PC-3 (cell line): ENCODE measurements around the gene GNRH2. TPM values are rescaled to one million over a fixed set of nuclear protein-coding genes. Genes with fewer than 3 reads are reported as not detected.
"Not testable (repeated sequence)": the region's sequence is repeated elsewhere in the genome, so short reads cannot be mapped to it uniquely, and the experiment has no call there.

Experiments used
- ATAC-seq: fragments of 200-7000 bp; cut with Tn5 transposase; 2 replicates; pipeline ENCODE4 v1.9.1; 2020; ENCODE audit warnings: mild to moderate bottlenecking, moderate library complexity
- BruUV-seq: library from RNA; stranded (reverse); fragments of 400-500 nt; replicated peaks from 2 replicates; lab custom pipeline; 2021; lab: Mats Ljungman, UMichigan
- CTCF ChIA-PET: fragments of 300-600 bp; sonication (Branson Sonifier 250); formaldehyde crosslinking; loops from one replicate; lab custom pipeline; 2022; ENCODE audit warnings: antibody characterized with exemption; lab: Charles Lee
- POLR2A ChIA-PET: fragments of 300-600 bp; sonication (Branson Sonifier 250); formaldehyde crosslinking; loops from one replicate; lab custom pipeline; 2022; ENCODE audit warnings: antibody characterized with exemption; ENCODE audit not compliant: unreplicated experiment; lab: Charles Lee
- DNase-seq: peaks from one replicate; pipeline ENCODE4 v3.0.0-alpha.2; 2015
- H2AFZ ChIP-seq: fragments of 300-600 bp; sonication (generic); 2 replicates; pipeline ENCODE4 v1.6.0; 2016; ENCODE audit warnings: antibody characterized with exemption, low read length
- H3F3A ChIP-seq: fragments of 300-600 bp; sonication (generic); one replicate; pipeline ENCODE4 v1.6.0; 2017; ENCODE audit warnings: antibody characterized with exemption, low read length, control low read depth, mild to moderate bottlenecking; ENCODE audit not compliant: unreplicated experiment
- H3K27ac ChIP-seq: fragments of 300-600 bp; sonication (generic); 2 replicates; pipeline ENCODE4 v1.5.1; 2016; ENCODE audit warnings: mild to moderate bottlenecking, low read length
- H3K27me3 ChIP-seq: fragments of 300-600 bp; sonication (generic); 2 replicates; pipeline ENCODE4 v1.6.1; 2016; ENCODE audit warnings: low read length, mixed read lengths
- H3K36me3 ChIP-seq: fragments of 300-600 bp; sonication (generic); 2 replicates; pipeline ENCODE4 v1.6.1; 2016; ENCODE audit warnings: low read depth, mixed run types, low read length, mixed read lengths
- H3K4me1 ChIP-seq: fragments of 300-600 bp; sonication (generic); 2 replicates; pipeline ENCODE4 v1.5.1; 2016; ENCODE audit warnings: low read length; ENCODE audit not compliant: insufficient read depth
- H3K4me2 ChIP-seq: fragments of 300-600 bp; sonication (generic); 2 replicates; pipeline ENCODE4 v1.6.0; 2016; ENCODE audit warnings: low read length
- H3K4me3 ChIP-seq: fragments of 300-600 bp; sonication (generic); 2 replicates; pipeline ENCODE4 v1.5.1; 2016; ENCODE audit warnings: mild to moderate bottlenecking, low read length, mixed read lengths
- H3K79me2 ChIP-seq: fragments of 300-600 bp; sonication (generic); 2 replicates; pipeline ENCODE4 v1.6.1; 2017; ENCODE audit warnings: low read length, mixed read lengths
- H3K9ac ChIP-seq: fragments of 300-600 bp; sonication (generic); 2 replicates; pipeline ENCODE4 v1.6.0; 2016; ENCODE audit warnings: mild to moderate bottlenecking, low read length
- H3K9me2 ChIP-seq: fragments of 300-600 bp; sonication (generic); replicated peaks from 2 replicates; pipeline ENCODE4 v1.6.1; 2016; ENCODE audit warnings: mixed run types, low read length, mixed read lengths
- H3K9me3 ChIP-seq: fragments of 300-600 bp; sonication (generic); 2 replicates; pipeline ENCODE4 v1.6.1; 2016; ENCODE audit warnings: low read length, mixed read lengths
- H4K20me1 ChIP-seq: fragments of 300-600 bp; sonication (generic); 2 replicates; pipeline ENCODE4 v1.6.1; 2016; ENCODE audit warnings: low read length, mixed read lengths
- CTCF ChIP-seq: fragments of 300-600 bp; sonication (generic); conservative IDR thresholded peaks from 2 replicates; pipeline ENCODE4 v1.5.1; 2017; ENCODE audit warnings: antibody characterized with exemption, low read depth, mild to moderate bottlenecking, low read length
- EZH2 ChIP-seq: fragments of 300-600 bp; sonication (generic); IDR thresholded peaks from one replicate; pipeline ENCODE4 v1.6.1; 2017; ENCODE audit warnings: antibody characterized with exemption, mild to moderate bottlenecking, low read length; ENCODE audit not compliant: unreplicated experiment
- EZH2phosphoT487 ChIP-seq: fragments of 300-600 bp; sonication (generic); IDR thresholded peaks from 2 replicates; pipeline ENCODE4 v1.6.1; 2018; ENCODE audit warnings: mild to moderate bottlenecking, antibody characterized with exemption, low read length, borderline replicate concordance
- intact Hi-C: fragments of 100-400 bp; cut with micrococcal nuclease; formaldehyde crosslinking; loops from 2 replicates; pipeline ENCODE4 v1.9.0; 2023
- total RNA-seq: library from RNA; depleted of rRNA; stranded (reverse); fragments of >200 nt; gene quantifications from 2 replicates; pipeline ENCODE4 v1.2.3, GENCODE V29; 2014

The GNRH2 gene
- total RNA-seq, 1 experiment from 2014 or later, result not detected

DNA sequence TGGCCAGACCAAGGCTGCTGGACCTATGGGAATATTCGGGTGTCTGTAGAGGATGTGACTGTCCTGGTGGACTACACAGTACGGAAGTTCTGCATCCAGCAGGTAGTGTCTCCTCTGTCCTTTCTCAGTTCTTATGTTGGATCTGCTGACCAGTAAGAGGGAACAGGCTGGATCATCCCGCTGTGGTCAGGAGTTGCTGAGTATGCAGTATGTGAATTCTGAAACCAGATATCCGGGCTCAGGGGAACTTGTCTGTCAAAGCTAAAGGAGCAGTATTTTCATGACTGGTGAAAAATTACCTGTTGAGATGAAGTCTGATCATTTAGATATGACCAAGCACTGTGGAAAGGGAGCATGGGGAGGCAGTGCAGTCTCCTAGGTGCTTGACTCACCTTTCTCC lies 22.1 kb upstream of the GNRH2 start:
- Histone ChIP-seq H3K36me3 (peaks cover 28% of the 10 kb centered on the region; the same call in 1 of the 2 replicates), H3K9me3 (no peaks in the 10 kb centered on the region), H3K4me1 (no peaks in the 10 kb centered on the region), H2AFZ (no peak overlapping the region), H3K9me2 (no peaks in the 10 kb centered on the region), H3K27ac (no peak overlapping the region), H3K27me3 (no peaks in the 10 kb centered on the region), H3F3A (no peaks in the 10 kb centered on the region), H3K79me2 (no peaks in the 10 kb centered on the region), H3K9ac (no peak overlapping the region), H4K20me1 (no peaks in the 10 kb centered on the region), H3K4me3 (no peak overlapping the region), H3K4me2 (no peak overlapping the region)
- no peak for DNase-seq
- intact Hi-C loops, result no loop called here
- CTCF ChIA-PET, result no interaction called here
- TF ChIP-seq EZH2phosphoT487 (no peak), EZH2 (no peak), CTCF (no peak)
- BruUV-seq, result no TSS peak
- POLR2A ChIA-PET, result no interaction called here
- ATAC-seq, result no peak

GRCh38 chr20:3021777-3022176 lies 21.6 kb upstream of the GNRH2 start:
- no peaks in the 10 kb centered on the region for H3K9me3 ChIP-seq
- H3K4me2 ChIP-seq, result no peak overlapping the region
- POLR2A ChIA-PET, result no interaction called here
- H4K20me1 ChIP-seq, result no peaks in the 10 kb centered on the region
- H3K79me2 ChIP-seq, result no peaks in the 10 kb centered on the region
- no TSS peak for BruUV-seq
- TF ChIP-seq EZH2 (no peak), EZH2phosphoT487 (no peak), CTCF (no peak)
- CTCF ChIA-PET, result no interaction called here
- no peak overlapping the region for H2AFZ ChIP-seq
- no peaks in the 10 kb centered on the region for H3K4me1 ChIP-seq
- H3K9me2 ChIP-seq, result no peaks in the 10 kb centered on the region
- no peaks in the 10 kb centered on the region for H3K27me3 ChIP-seq
- H3K9ac ChIP-seq, result no peak overlapping the region
- peaks cover 32% of the 10 kb centered on the region for H3K36me3 ChIP-seq
- no peak overlapping the region for H3K27ac ChIP-seq
- H3K4me3 ChIP-seq, result no peak overlapping the region
- H3F3A ChIP-seq, result no peaks in the 10 kb centered on the region
- ATAC-seq (no peak), DNase-seq (no peak)
- intact Hi-C loops, result no loop called here

DNA sequence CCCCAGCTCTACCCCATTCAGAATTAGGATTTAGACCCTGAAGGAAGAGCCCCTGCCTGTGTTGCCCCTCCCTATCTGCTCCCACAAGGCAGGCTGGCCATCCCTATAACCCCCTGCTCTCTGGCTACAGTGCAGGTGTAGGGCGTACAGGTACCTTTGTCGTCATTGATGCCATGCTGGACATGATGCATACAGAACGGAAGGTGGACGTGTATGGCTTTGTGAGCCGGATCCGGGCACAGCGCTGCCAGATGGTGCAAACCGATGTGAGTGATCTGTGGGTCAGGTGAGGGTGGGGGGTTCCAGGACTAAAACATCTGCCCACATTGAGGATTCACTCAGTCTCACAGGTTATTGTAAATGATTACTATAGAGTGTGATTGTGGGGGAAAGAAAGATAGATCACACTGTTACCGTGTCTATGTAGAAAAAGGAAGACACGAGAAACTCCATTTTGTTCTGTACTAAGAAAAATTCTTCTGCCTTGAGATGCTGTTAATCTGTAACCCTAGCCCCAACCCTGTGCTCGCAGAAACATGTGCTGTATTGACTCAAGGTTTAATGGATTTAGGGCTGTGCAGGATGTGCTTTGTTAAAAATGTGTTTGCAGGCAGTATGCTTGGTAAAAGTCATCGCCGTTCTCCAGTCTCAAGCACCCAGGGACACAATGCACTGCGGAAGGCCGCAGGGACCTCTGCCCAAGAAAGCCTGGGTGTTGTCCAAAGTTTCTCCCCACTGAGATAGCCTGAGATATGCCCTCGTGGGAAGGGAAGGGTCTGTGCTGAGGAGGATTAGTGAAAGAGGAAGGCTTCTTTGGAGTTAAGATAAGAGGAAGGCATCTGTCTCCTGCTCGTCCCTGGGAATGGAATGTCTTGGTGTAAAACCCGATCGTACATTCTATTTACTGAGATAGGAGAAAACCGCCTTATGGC lies 20.6 kb upstream of the GNRH2 start:
- H3K4me3 ChIP-seq, intact Hi-C loops, BruUV-seq, H3K9me2 ChIP-seq, DNase-seq, H2AFZ ChIP-seq, CTCF ChIA-PET, H3K9ac ChIP-seq, H3K4me1 ChIP-seq, H3K27me3 ChIP-seq, POLR2A ChIA-PET, H3K27ac ChIP-seq, H3K9me3 ChIP-seq, ATAC-seq, H3K4me2 ChIP-seq, H3K79me2 ChIP-seq, H4K20me1 ChIP-seq, H3F3A ChIP-seq: not testable (repeated sequence)
- H3K36me3 ChIP-seq, result peaks cover 24% of the 10 kb centered on the region
